Measurements from ENCODE around the gene DLGAP5. TPM values are rescaled to one million over a fixed set of nuclear protein-coding genes. Genes with fewer than 3 reads are reported as not detected.

Gene DLGAP5
- total RNA-seq, 1 experiment from 2014 or later = 72.8 TPM

DNA sequence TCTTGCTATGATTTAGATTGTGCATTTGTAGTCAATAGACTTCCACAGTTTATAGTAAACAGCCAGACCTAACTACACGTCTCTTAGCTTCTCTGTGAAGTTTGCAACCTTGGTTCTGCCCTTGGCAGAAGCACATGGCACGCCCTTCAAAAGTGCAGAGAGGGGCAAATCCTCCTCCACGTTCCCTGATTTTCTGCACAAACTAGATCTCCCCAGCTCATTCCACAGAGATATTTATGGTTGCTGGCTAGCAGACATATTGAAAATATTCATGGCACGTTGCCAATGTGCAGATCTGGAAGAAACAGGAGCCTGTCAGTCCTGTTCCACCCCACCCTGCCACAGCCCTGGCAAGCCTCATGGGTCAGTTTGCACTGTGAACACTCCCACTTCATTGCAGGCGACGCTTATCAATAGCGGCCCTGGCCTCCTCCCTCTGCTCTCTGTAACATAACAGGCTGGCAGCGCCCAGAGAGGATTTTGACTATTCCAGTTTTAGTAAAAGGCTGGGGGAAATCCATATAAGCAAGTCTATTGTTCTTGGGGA, 68.9 kb downstream of the DLGAP5 start (continued):
- no peak for TF ChIP-seq YY1 (IDR thresholded peaks at IDR 0.05; ENCODE audit: extremely low read depth, insufficient replicate concordance, low read depth, low read length)
- TF ChIP-seq, protein P1, sequence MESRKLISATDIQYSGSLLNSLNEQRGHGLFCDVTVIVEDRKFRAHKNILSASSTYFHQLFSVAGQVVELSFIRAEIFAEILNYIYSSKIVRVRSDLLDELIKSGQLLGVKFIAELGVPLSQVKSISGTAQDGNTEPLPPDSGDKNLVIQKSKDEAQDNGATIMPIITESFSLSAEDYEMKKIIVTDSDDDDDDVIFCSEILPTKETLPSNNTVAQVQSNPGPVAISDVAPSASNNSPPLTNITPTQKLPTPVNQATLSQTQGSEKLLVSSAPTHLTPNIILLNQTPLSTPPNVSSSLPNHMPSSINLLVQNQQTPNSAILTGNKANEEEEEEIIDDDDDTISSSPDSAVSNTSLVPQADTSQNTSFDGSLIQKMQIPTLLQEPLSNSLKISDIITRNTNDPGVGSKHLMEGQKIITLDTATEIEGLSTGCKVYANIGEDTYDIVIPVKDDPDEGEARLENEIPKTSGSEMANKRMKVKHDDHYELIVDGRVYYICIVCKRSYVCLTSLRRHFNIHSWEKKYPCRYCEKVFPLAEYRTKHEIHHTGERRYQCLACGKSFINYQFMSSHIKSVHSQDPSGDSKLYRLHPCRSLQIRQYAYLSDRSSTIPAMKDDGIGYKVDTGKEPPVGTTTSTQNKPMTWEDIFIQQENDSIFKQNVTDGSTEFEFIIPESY (IDR thresholded peaks at IDR 0.05; ENCODE audit: extremely low read depth, insufficient replicate concordance, low read length) = no peak
- TF ChIP-seq SRF (IDR thresholded peaks at IDR 0.05; ENCODE audit: low read depth) = no peak
- TF ChIP-seq CBX3 (IDR thresholded peaks at IDR 0.05; ENCODE audit: low read depth) = no peak
- no peak for TF ChIP-seq FOSL1 (IDR thresholded peaks at IDR 0.05; ENCODE audit: low read depth)
- TF ChIP-seq EGR1 (IDR thresholded peaks at IDR 0.05; ENCODE audit: low read depth) = no peak
- TF ChIP-seq CTCF (IDR thresholded peaks at IDR 0.05 in 2 of 3, conservative IDR thresholded peaks at IDR 0.05 in 1 of 3; ENCODE audit: borderline replicate concordance in 1 of 3, insufficient read depth in 1 of 3, low read depth in 2 of 3, low read length in 2 of 3) = no peak

- intact Hi-C loops (cut with micrococcal nuclease) = no loop called here
- no peak for DNase-seq (ENCODE audit: low read depth, low spot score)
- H4K20me1 ChIP-seq (ENCODE audit: insufficient read depth) = no peaks in the 10 kb centered on the region
- no peaks in the 10 kb centered on the region for H3K9me3 ChIP-seq (ENCODE audit: control insufficient read depth in 1 of 2, insufficient read depth in 1 of 2, low read depth in 1 of 2, low read length in 2 of 2)
- ChIA-PET CTCF (interaction anchor here (0.6 kb wide), 1 partner anchor 32 kb away, joined by 3 read pairs; no protein-coding TSS in a partner anchor), POLR2A (interaction anchor here (2.4 kb wide), 1 partner anchor 14 kb away, joined by 9 read pairs; no protein-coding TSS in a partner anchor), RAD21 (ENCODE audit: low non-redundant PET in 1 of 2, low total read pairs in 2 of 2, uncharacterized antibody in 2 of 2, unreplicated experiment in 2 of 2) (no interaction called here)
- no peaks in the 10 kb centered on the region for H3K36me3 ChIP-seq (ENCODE audit: control insufficient read depth in 1 of 2, insufficient read depth in 2 of 2, low read length in 2 of 2)
- H3K4me3 ChIP-seq (replicated peaks in 1 of 2; ENCODE audit: low read depth in 1 of 2, low read length in 2 of 2) = no peak overlapping the region
- no peak overlapping the region for H3K9ac ChIP-seq (ENCODE audit: low read length)
- H3K27ac ChIP-seq (ENCODE audit: low read depth, low read length) = no peak overlapping the region
- no peak overlapping the region for H2AFZ ChIP-seq (ENCODE audit: low read depth, low read length, poor library complexity, severe bottlenecking)
- H3K9me2 ChIP-seq (ENCODE audit: insufficient read depth) = no peaks in the 10 kb centered on the region
- no TSS peak for BruUV-seq (replicated peaks)
- H3K4me2 ChIP-seq (ENCODE audit: low read length) = peak overlapping the region; percentile 35
- no peaks in the 10 kb centered on the region for H3K27me3 ChIP-seq (ENCODE audit: insufficient read depth, low read length)
- H3K79me2 ChIP-seq (ENCODE audit: insufficient read depth, low read length) = no peaks in the 10 kb centered on the region
- TF ChIP-seq RAD21 (IDR thresholded peaks at IDR 0.05; ENCODE audit: low read depth) (no peak), SP1 (IDR thresholded peaks at IDR 0.05; ENCODE audit: low read depth) (no peak), TCF7L2 (IDR thresholded peaks at IDR 0.05; ENCODE audit: borderline replicate concordance, extremely low read depth, insufficient read depth, insufficient read length) (no peak)
- TF ChIP-seq, protein P2, sequence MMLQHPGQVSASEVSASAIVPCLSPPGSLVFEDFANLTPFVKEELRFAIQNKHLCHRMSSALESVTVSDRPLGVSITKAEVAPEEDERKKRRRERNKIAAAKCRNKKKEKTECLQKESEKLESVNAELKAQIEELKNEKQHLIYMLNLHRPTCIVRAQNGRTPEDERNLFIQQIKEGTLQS (IDR thresholded peaks at IDR 0.05) = no peak
- ATAC-seq = no peak
- H3K4me1 ChIP-seq (ENCODE audit: control insufficient read depth in 1 of 2, insufficient read depth in 2 of 2, low read length in 2 of 2) = peaks cover 15 to 29% of the 10 kb centered on the region in 2 experiments
Measured at GRCh38 chr14:55121628-55122439, 69.6 kb downstream of the DLGAP5 start.
